K562 treated with DMSO at 1 percent for 12 hours (cell line): ENCODE data around the gene CCNYL1. TPM values are rescaled to one million over a fixed set of nuclear protein-coding genes. Genes with fewer than 3 reads are reported as not detected.

ENCODE experiments used
- total RNA-seq: library from RNA; unstranded; fragments of 300-600 nt; gene quantifications from 2 replicates; pipeline ENCODE4 v1.2.3, GENCODE V29; 2022; ENCODE audit not compliant: insufficient read depth

The CCNYL1 gene
- total RNA-seq: 3.1 and 9.2 TPM in 2 replicates

GRCh38 chr2:207710814-207711740 lies at the start of gene CCNYL1:
Gene CCNYL1 (plus strand): TSS chr2:207711640. CDS start chr2:207711897, 257 bp downstream.

Other genes with a start within 250 kb of the CCNYL1 start
- 4.6 and 24.4 TPM in 2 replicates for gene CREB1, start 181.7 kb upstream of the CCNYL1 start, total RNA-seq
- gene METTL21A, start 86.2 kb upstream of the CCNYL1 start, total RNA-seq: 14.2 and 34.2 TPM in 2 replicates
- gene FZD5, start 58.3 kb downstream of the CCNYL1 start, total RNA-seq: 3.4 and 8.5 TPM in 2 replicates